Measurements from ENCODE around the gene UQCR10.

DNA sequence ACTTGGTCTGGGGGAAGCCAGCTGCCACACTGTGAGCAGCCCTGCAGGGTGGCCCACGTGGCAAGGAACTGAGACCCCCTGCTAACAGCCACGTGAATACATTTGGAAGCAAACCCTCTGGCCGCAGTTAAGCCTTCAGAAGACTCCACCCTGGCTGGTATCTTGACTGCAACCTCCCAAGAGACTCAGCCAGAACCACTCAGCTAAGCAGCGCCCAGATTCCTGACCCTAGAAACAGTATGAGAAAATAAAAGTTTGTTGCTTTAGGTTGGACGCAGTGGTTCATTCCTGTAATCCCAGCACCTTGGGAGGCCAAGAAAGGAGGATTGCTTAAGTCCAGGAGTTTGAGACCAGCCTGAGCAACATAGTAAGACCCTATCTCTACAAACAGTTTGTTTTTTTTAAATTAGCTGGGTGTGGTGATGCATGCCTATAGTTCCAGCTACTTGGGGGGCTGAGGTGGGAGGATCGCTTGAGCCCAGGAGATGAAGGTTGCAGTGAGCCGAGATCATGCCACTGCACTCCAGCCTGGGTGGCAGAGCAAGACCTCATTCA, 9.0 kb upstream of the UQCR10 start:
- TF ChIP-seq, protein P1, sequence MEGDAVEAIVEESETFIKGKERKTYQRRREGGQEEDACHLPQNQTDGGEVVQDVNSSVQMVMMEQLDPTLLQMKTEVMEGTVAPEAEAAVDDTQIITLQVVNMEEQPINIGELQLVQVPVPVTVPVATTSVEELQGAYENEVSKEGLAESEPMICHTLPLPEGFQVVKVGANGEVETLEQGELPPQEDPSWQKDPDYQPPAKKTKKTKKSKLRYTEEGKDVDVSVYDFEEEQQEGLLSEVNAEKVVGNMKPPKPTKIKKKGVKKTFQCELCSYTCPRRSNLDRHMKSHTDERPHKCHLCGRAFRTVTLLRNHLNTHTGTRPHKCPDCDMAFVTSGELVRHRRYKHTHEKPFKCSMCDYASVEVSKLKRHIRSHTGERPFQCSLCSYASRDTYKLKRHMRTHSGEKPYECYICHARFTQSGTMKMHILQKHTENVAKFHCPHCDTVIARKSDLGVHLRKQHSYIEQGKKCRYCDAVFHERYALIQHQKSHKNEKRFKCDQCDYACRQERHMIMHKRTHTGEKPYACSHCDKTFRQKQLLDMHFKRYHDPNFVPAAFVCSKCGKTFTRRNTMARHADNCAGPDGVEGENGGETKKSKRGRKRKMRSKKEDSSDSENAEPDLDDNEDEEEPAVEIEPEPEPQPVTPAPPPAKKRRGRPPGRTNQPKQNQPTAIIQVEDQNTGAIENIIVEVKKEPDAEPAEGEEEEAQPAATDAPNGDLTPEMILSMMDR (IDR thresholded peaks at IDR 0.05): no peak
- no peak for TF ChIP-seq POLR2A (IDR thresholded peaks at IDR 0.05)
- no peak for TF ChIP-seq EP300 (IDR thresholded peaks at IDR 0.05)
- no peak for TF ChIP-seq POLR2AphosphoS5 (IDR thresholded peaks at IDR 0.05)

All from sigmoid colon (tissue), 4 donors.